ENCODE measurements around the gene DCUN1D1.

DNA sequence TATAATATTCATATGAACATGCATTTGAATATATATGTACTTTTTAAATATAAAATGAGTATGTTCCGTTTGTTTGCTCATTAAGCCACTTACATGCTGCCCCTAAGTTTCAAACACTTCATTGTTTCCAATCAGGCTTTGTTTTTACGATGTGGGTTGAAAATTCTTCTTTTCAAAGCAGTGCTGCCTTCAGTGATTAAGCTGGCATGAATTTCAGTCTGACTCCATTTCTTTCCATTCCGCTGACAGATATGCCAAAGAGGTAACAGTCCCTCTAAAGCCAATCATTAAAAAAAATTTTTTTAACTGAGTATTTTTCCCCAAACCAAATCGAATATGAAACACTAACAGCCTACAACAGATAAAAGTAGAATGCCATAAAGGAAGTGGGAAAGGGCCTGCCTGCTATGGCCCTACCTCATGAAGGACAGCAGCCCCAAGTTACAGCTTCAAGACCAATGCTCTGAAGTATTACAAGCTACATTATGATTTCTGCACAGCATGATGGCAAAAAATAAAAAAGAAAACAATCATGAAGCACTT, 40.0 kb downstream of the DCUN1D1 start:
- TF ChIP-seq, protein P1, sequence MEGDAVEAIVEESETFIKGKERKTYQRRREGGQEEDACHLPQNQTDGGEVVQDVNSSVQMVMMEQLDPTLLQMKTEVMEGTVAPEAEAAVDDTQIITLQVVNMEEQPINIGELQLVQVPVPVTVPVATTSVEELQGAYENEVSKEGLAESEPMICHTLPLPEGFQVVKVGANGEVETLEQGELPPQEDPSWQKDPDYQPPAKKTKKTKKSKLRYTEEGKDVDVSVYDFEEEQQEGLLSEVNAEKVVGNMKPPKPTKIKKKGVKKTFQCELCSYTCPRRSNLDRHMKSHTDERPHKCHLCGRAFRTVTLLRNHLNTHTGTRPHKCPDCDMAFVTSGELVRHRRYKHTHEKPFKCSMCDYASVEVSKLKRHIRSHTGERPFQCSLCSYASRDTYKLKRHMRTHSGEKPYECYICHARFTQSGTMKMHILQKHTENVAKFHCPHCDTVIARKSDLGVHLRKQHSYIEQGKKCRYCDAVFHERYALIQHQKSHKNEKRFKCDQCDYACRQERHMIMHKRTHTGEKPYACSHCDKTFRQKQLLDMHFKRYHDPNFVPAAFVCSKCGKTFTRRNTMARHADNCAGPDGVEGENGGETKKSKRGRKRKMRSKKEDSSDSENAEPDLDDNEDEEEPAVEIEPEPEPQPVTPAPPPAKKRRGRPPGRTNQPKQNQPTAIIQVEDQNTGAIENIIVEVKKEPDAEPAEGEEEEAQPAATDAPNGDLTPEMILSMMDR (IDR thresholded peaks at IDR 0.05) = no peak
- no peak for TF ChIP-seq POLR2A (IDR thresholded peaks at IDR 0.05)

Data from lower leg skin (tissue), 3 donors.